Right renal cortex interstitium (tissue), 3 donors: Measurements from ENCODE around the gene ZNF343. TPM values are rescaled to one million over a fixed set of nuclear protein-coding genes. Genes with fewer than 3 reads are reported as not detected.
"Not testable (repeated sequence)": the region's sequence is repeated elsewhere in the genome, so short reads cannot be mapped to it uniquely, and the experiment has no call there.

Experiments used
- DNase-seq, 3 donors: peaks; one replicate each; pipeline ENCODE4 v3.0.0-alpha.2; 2013; ENCODE audit warnings: low read depth in 3 of 3, low spot score in 2 of 3
- polyA plus RNA-seq, 3 donors: library from polyadenylated mRNA; unstranded; fragments of 120-200 nt; gene quantifications; one replicate each; pipeline ENCODE4 v1.2.1, GENCODE V29; 2013; ENCODE audit not compliant: insufficient read length in 3 of 3

ZNF343 gene
- 10 to 100 TPM; 16.3 to 17.4 (median 16.5) TPM for polyA plus RNA-seq

- DNase-seq: peak; percentile 80 to 84 (median 82)
These were observed at the start of gene ZNF343 for GRCh38 chr20:2508631-2509467. Gene ZNF343, minus strand, starts transcription at chr20:2508915. Its CDS starts 15,020 bp downstream, at chr20:2493895.

DNA sequence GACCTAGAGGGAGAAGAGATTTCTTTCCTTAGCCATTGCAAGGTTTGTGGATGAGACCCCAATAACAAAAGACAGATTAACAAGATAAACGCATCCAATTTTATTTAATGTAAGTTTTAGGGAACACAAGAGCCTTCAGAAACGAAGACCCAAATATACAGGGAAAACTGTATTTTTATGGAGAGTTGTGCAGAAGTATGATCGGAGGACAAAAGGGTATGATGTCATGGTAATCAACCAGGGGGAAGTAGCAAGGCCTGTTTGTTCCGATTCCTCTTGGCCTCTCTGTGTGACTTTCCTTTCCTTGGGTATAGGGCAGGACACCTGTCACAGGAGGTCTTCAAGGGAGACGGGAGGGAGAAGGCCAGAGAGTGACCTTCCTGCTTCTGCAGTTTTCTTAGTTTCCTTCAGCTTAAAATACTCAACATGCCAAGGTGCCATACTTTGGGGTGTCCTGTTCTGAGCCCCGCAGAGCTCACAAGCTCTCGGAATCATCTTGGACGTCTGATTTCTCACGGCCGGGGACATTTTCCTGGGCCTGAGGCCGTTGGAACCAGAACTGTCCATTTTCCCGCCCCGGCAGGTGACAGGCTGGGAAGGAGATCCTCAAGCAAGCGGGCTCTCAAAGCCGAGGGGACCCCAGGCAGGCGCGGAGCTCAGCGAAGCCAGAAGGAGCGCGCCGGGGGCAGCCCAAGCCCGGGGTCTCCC lies 49.3 kb upstream of the ZNF343 start:
- no peak for DNase-seq

- no peak for DNase-seq
These were observed 36.9 kb upstream of the ZNF343 start for GRCh38 chr20:2545594-2545993.

- no peak for DNase-seq
These were observed 35.5 kb upstream of the ZNF343 start for GRCh38 chr20:2544211-2544610.

GRCh38 chr20:2542361-2542760 lies 33.6 kb upstream of the ZNF343 start:
- no peak for DNase-seq

DNA sequence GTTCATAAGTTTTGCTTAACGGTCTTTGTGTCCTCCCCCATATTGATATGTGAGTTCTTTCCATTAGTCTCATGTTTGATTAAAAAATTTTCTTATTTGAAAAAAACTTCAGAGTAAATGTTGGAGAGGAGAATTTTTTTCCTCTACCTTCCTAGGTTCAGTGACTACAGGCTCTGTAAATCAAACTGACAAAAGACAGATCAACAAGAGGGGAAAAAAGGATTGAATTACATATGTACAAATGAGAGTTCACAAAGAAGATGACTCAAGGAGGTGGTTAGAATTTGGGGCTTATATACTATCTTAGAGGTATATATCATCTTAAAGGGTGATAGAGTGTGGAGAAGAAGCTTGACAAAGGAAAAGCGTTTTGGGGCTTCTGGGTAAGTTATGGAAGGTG lies 33.2 kb upstream of the ZNF343 start:
- no peak for DNase-seq

DNA sequence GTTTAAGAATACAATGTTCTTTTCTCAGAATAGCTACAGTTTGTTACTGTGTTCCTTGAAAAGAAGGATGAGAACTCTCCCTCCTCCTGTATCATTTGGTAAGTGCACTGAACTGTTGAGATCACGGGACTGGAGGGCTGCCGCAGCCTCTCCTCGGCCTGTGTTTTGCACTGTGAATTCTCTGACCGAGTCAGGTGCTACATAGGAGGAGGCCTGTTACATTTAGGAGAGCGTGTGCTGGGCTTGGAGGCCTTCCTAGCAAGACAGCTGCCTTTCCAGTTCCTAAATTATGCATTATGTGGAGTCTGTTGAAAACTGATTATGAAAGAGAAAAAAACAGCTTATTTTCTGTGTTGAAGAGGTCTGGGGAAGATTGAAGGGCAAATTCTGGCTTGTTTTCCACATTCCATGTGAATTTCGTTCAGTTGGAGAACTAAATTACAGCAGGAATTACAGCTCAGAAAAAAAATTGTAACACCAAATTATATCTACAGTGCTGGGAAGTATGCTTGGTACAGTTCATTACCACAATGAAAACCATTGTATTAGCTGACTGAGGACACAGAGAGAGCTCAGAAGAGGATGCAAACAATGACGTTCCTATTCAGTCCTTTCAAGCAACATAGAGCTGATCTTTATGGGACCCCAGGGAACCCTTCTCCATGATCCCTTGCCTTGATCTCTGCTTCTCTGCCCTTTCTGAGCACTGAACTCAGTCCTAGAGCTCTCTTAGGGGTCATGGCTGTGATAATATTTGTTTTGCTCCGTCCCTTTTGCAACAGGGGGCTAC lies 30.4 kb upstream of the ZNF343 start:
- no peak for DNase-seq

DNA sequence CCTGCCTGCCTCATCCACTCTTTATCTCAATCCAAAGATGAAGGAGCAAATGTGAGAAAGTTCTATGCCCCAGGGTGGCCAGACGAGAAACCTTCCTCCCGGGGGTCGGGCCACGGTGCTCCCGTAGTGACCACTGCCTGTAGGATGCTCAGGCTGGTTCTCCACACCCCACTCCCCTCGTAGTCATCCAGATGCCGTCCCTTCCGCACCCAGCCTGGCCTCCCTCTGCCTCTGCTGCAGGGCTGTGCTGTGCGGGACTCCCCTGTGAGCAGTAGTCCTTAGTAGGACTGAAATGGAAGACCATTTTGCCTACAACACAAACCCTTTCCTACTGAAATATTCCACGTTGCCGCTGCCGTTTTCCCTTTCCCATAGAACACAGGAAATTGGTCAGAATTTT lies 29.6 kb upstream of the ZNF343 start:
- DNase-seq: no peak

GRCh38 chr20:2537101-2537500 lies 28.4 kb upstream of the ZNF343 start:
- no peak for DNase-seq

DNA sequence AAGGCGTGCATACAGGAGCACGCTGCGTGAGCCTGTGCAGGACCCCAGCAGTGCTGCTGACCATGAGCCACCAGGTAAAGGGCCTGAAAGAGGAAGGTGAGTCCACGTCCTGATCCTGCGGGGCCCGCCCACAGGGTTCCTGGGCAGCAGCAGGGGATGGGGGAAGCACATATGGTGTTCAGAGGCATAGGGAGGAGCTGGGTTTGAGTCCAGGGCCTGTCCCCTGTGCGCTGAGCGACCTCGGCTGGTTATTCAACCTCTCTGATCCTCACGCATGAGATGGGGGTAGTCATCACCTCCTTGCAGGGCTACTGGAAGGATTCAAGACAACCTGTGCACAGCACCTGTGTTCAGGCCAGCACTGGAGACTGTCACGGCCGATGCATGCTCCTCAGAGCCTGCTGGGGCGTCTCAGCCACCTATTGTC lies 27.9 kb upstream of the ZNF343 start, which contains the start of gene TMC2:
Gene TMC2 (plus strand): TSS at position 14 of the 427 bp plus-strand sequence. CDS start 49 bp downstream, at position 63.
- no peak for DNase-seq

DNA sequence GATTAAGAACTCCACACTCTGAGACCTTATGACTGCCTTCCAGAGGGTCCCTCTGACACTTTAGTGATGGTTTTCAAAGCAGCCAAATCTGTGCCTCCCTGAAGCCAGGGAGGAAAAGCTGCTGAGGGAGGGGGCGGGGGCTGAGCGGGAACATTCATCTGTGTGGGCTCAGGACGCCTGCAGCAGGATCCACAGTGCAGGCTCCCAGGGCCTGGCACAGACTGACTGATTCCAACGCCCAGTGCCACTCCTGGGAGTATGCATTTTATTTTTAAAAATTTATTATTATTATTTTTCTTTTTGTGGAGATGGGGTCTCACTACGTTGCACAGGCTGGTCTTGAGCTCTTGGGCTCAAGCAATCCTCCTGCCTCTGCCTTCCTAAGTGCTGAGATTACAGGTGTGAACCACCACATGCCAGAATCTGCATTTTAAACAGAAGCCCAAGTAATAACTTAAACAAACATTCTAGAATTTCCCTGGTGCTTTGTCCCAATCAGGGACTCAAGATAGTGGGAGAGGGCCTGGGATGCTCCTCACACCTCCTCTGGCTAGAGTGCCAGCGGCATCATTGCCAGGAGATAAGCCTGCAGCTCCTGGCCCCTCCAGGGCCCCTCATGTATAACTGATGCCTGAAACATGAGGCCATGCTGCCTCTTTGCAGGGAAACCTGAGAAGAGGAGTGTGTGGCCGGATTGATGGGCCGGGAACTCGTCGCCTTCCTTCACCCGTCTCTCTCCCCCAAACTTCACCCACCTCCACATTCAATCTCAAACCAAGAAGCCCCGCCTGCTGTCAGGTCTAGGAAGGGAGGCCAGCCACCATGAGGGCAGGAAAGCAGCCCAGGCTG lies 27.2 kb upstream of the ZNF343 start:
- no peak for DNase-seq

- no peak for DNase-seq
These were observed 24.4 kb upstream of the ZNF343 start for GRCh38 chr20:2533118-2533517.

DNA sequence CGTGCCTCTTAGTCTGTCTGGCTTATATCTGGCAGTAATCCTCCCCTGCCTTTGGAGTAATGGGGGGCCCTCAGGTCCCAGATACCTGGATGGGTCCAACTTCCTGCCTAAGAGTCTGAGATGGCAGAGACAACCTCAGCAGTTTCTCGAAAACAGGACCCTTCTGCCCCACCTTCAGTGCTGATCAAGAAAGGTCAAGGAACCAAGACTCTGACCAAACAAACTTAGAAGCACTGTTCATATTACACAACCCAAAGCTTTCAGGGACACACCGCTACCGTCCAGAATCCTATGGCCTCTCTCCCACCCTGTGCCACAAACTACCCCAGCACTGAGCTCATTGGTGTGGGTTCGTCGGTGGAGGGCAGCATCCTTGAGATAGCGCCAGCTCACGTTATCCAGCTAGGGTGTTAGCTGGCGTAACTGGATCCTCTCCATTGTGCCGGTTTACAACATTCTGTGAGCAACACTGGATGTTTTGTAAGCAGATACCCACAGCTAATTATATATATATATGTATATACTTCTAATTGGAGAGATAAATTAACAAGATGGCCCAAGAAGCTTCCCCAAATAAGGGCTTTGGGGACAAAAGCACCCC lies 20.1 kb upstream of the ZNF343 start:
- DNase-seq: no peak

GRCh38 chr20:2527762-2528161 lies 19.0 kb upstream of the ZNF343 start:
- DNase-seq: no peak

GRCh38 chr20:2526218-2526583 lies 17.5 kb upstream of the ZNF343 start:
- DNase-seq: not testable (repeated sequence)

DNA sequence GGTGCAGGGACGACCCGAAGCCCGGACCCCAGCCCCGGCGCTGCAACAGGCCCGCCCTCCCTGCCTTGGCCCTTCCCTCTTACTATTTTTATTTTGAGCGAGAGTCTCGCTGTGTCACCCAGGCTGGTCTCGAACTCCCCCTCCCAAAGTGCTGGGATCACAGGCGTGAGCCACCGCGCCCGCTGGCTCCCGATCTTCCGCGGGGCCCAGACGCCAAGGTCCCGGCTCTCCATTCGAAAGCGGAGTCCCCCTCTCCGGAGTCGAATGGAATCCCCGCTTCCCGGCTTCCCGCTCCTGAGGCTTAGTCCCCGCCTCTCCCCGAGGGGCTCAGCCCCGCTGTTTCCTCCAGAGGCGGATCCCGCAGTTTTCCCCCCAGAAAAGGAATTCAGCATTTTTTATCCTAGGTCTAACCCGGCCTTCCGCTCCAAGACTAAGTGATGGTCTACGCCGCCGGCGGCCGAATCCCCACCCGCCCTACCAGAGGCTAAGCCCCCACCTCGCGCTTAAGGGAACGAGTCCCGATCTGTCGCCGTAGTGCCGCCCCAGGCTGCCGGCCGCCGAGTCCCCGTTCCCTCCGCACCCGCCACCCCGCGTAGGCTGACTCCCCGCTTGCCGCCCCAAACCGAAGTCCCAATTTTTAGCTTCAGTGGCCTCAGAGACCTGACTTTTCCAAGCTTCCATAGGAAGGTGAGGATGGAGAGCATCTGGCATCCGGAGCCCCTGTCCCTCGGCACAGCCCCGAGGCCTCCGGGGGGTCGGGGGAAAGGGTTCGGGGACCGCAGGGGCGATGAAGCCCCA lies 16.2 kb upstream of the ZNF343 start:
- peak in 2 of 3 donors; percentile 31 to 57 for DNase-seq

GRCh38 chr20:2523919-2524708 lies 15.4 kb upstream of the ZNF343 start:
- DNase-seq: peak; percentile 62 to 75 (median 69)

- DNase-seq: not testable (repeated sequence)
These were observed 14.2 kb upstream of the ZNF343 start for GRCh38 chr20:2522826-2523429.
